B cell (primary cell): ENCODE results near the gene MTX2. TPM values are rescaled to one million over a fixed set of nuclear protein-coding genes. Genes with fewer than 3 reads are reported as not detected.

ENCODE experiments used
- ATAC-seq: fragments of 200-7000 bp; cut with Tn5 transposase; one replicate; pipeline ENCODE4 v1.10.0; 2021; ENCODE audit warnings: low read depth, mild to moderate bottlenecking, moderate number of reproducible peaks, moderate library complexity
- CTCF ChIA-PET: fragments of 350-600 bp; sonication (Branson Sonifier 250); formaldehyde crosslinking; loops from one replicate; lab custom pipeline; 2021; ENCODE audit warnings: antibody characterized with exemption, inconsistent platforms; lab: Charles Lee
- POLR2A ChIA-PET: fragments of 350-600 bp; sonication (Branson Sonifier 250); formaldehyde crosslinking; loops from one replicate; lab custom pipeline; 2021; ENCODE audit warnings: antibody characterized with exemption; lab: Charles Lee
- DNase-seq: peaks from one replicate; pipeline ENCODE4 v3.0.0; 2013
- H2AFZ ChIP-seq: 2 replicates; pipeline ENCODE4 v1.6.1; 2012; ENCODE audit warnings: mild to moderate bottlenecking, low read depth, low read length; ENCODE audit not compliant: insufficient read depth, poor library complexity, severe bottlenecking
- H3K27ac ChIP-seq, 2 donors: 1 replicate in 1 of 2; 2 replicates in 1 of 2; pipeline ENCODE4 v1.5.1; 2012 to 2013; ENCODE audit warnings: low read length in 2 of 2, mild to moderate bottlenecking in 2 of 2, moderate library complexity in 1 of 2
- H3K27me3 ChIP-seq, 4 experiments: fragments of 200-600 bp in 1 of 4; sonication (generic) in 1 of 4; replicated peaks in 1 of 4; 1 replicate in 2 of 4; 2 replicates in 2 of 4; pipeline versions ENCODE4 v1.6.1 to v1.7.0; 2013 to 2016; ENCODE audit warnings: low read length in 3 of 4, mild to moderate bottlenecking in 2 of 4, mixed read lengths in 1 of 4, moderate library complexity in 1 of 4; ENCODE audit not compliant: insufficient read depth in 4 of 4, control insufficient read depth in 3 of 4; ENCODE audit errors: control extremely low read depth in 1 of 4
- H3K36me3 ChIP-seq, 2 experiments: replicated peaks in 1 of 2; 1 replicate in 1 of 2; 2 replicates in 1 of 2; pipeline versions ENCODE4 v1.6.1 to v1.7.1; 2013; ENCODE audit warnings: low read length in 1 of 2; ENCODE audit not compliant: insufficient read depth in 2 of 2, control insufficient read depth in 1 of 2; ENCODE audit errors: control extremely low read depth in 1 of 2, extremely low read depth in 1 of 2
- H3K4me1 ChIP-seq, 2 donors: fragments of 200-600 bp in 1 of 2; sonication (generic) in 1 of 2; 1 replicate in 1 of 2; 2 replicates in 1 of 2; pipeline versions ENCODE4 v1.5.1 to v1.6.1; 2013 to 2017; ENCODE audit warnings: low read length in 2 of 2; ENCODE audit not compliant: control insufficient read depth in 2 of 2, insufficient read depth in 2 of 2
- H3K4me2 ChIP-seq: replicated peaks from 2 replicates; pipeline ENCODE3; 2012; ENCODE audit warnings: mild to moderate bottlenecking, low read depth, low read length; ENCODE audit not compliant: poor library complexity, severe bottlenecking
- H3K4me3 ChIP-seq, 5 experiments: fragments of 200-600 bp in 1 of 5; sonication (generic) in 1 of 5; 1 replicate in 3 of 5; 2 replicates in 2 of 5; pipeline versions ENCODE4 v1.5.1 to v1.7.0; 2011 to 2016; ENCODE audit warnings: low read length in 4 of 5, mild to moderate bottlenecking in 4 of 5, low read depth in 2 of 5, control low read depth in 1 of 5, moderate library complexity in 1 of 5; ENCODE audit not compliant: insufficient read depth in 1 of 5; ENCODE audit errors: control extremely low read depth in 1 of 5, extremely low read depth in 1 of 5
- H3K79me2 ChIP-seq: fragments of 200-600 bp; sonication (generic); one replicate; pipeline ENCODE4 v1.6.0; 2016; ENCODE audit warnings: low read length; ENCODE audit not compliant: control insufficient read depth, insufficient read depth
- H3K9ac ChIP-seq: fragments of 200-600 bp; sonication (generic); 2 replicates; pipeline ENCODE4 v1.6.1; 2017; ENCODE audit warnings: mild to moderate bottlenecking, low read length, moderate library complexity
- H3K9me3 ChIP-seq, 3 donors: one replicate each; pipeline versions ENCODE4 v1.6.1 to v1.7.1; 2013; ENCODE audit warnings: low read length in 2 of 3; ENCODE audit not compliant: control insufficient read depth in 2 of 3, insufficient read depth in 1 of 3; ENCODE audit errors: control extremely low read depth in 1 of 3
- H4K20me1 ChIP-seq: 2 replicates; pipeline ENCODE4 v1.6.0; 2012; ENCODE audit warnings: mild to moderate bottlenecking, low read length; ENCODE audit not compliant: insufficient read depth, control insufficient read depth, poor library complexity, severe bottlenecking
- H3K27ac Mint-ChIP-seq: one replicate; pipeline ENCODE4 v1.8.0; 2021; ENCODE audit warnings: mixed read lengths
- H3K27me3 Mint-ChIP-seq: one replicate; pipeline ENCODE4 v1.8.0; 2021; ENCODE audit warnings: mixed read lengths
- H3K4me1 Mint-ChIP-seq: one replicate; pipeline ENCODE4 v1.8.0; 2021; ENCODE audit warnings: mixed read lengths
- H3K4me3 Mint-ChIP-seq: one replicate; pipeline ENCODE4 v1.8.0; 2021; ENCODE audit warnings: mixed read lengths
- H3K9me3 Mint-ChIP-seq: one replicate; pipeline ENCODE4 v1.8.0; 2022; ENCODE audit warnings: mixed read lengths; ENCODE audit not compliant: insufficient read depth
- EZH2 ChIP-seq: IDR thresholded peaks from 2 replicates; pipeline ENCODE4 v1.6.1; 2012; ENCODE audit warnings: borderline replicate concordance, low read depth, mild to moderate bottlenecking, moderate library complexity, low read length; ENCODE audit not compliant: insufficient read depth, poor library complexity, severe bottlenecking
- WGBS: methylation state at CpG from one replicate; pipeline ENCODE4 v1.1.5; 2013; ENCODE audit warnings: missing lambda C conversion rate; ENCODE audit not compliant: insufficient coverage; 5-methylcytosine and 5-hydroxymethylcytosine counted together
- intact Hi-C: fragments of 100-400 bp; cut with micrococcal nuclease; formaldehyde crosslinking; loops from one replicate; pipeline ENCODE4 v1.10.0; 2022
- polyA plus RNA-seq: library from polyadenylated mRNA; depleted of rRNA; stranded (reverse); fragments of >200 nt; gene quantifications from 2 replicates; pipeline ENCODE4 v1.2.3, GENCODE V29; 2012
- total RNA-seq, 2 donors: library from RNA; stranded (reverse); fragments of 120-200 nt in 1 of 2; gene quantifications; 1 replicate in 1 of 2; 2 replicates in 1 of 2; pipeline versions ENCODE4 v1.2.3 to v1.2.4, GENCODE V29; 2013 to 2022
- TF ChIP-seq, protein P1 (sequence below): fragments of 200-600 bp; IDR thresholded peaks from one replicate; pipeline ENCODE4 v1.8.0; 2022; ENCODE audit warnings: antibody characterized with exemption, mild to moderate bottlenecking

Gene MTX2
- total and polyA plus RNA-seq, 2 donors (not counting 1 experiment from before 2014, with no cell fraction given), result 11.2 to 11.5 TPM

DNA sequence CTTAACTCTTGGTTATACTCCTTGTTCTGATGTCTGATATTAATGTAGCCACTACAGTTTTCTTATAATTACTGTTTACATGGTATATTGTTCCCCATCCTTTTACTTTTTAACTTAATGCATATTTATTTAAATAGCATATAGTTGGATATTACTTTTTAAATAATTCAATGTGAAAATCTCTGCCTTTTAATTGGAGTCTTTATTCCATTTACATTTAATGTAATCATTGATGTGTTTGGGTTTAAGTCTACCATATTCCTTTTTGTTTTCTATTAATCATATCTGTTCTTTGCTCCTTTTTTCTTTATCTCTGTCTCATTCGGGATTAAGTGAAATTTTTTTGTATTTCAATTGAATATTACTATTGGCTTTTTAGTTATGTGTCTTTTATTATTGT lies 109.1 kb downstream of the MTX2 start:
- peaks cover 10% of the 10 kb centered on the region for H3K27me3 Mint-ChIP-seq
- WGBS, result no CpG with 5 or more reads among the region's 1 CpG
- intact Hi-C loops, result no loop called here

DNA sequence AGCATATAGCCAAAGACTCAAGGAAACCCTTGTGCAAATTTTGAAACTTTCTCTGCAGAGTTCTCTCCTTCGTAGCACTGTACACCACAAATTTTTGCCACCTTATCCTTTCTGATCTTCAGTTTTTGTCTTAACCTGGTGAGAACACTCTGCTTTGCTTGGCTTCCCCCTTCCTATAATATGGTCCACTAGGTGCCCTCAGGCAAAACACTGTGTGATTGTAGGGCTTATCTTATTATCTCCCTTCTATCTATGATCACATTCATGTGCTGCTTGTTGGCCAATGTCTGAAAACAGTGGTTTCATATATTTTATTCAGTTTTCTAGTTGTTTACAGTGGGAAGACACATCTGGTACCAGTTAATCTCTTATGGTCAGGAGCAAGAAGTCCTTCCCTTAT lies 111.1 kb downstream of the MTX2 start:
- Histone ChIP-seq H2AFZ (no peak overlapping the region), H3K79me2 (no peaks in the 10 kb centered on the region), H3K27me3 (peaks cover 0 to 3% (median 0%) of the 10 kb centered on the region in 4 experiments), H3K4me3 (no peak overlapping the region), H3K36me3 (no peaks in the 10 kb centered on the region), H3K27ac (no peak overlapping the region), H3K9ac (no peak overlapping the region), H3K4me2 (no peak overlapping the region), H3K9me3 (peaks cover 2 to 11% (median 8%) of the 10 kb centered on the region in 3 donors), H4K20me1 (no peaks in the 10 kb centered on the region), H3K4me1 (no peaks in the 10 kb centered on the region)
- TF ChIP-seq EZH2, result no peak
- TF ChIP-seq, protein P1, sequence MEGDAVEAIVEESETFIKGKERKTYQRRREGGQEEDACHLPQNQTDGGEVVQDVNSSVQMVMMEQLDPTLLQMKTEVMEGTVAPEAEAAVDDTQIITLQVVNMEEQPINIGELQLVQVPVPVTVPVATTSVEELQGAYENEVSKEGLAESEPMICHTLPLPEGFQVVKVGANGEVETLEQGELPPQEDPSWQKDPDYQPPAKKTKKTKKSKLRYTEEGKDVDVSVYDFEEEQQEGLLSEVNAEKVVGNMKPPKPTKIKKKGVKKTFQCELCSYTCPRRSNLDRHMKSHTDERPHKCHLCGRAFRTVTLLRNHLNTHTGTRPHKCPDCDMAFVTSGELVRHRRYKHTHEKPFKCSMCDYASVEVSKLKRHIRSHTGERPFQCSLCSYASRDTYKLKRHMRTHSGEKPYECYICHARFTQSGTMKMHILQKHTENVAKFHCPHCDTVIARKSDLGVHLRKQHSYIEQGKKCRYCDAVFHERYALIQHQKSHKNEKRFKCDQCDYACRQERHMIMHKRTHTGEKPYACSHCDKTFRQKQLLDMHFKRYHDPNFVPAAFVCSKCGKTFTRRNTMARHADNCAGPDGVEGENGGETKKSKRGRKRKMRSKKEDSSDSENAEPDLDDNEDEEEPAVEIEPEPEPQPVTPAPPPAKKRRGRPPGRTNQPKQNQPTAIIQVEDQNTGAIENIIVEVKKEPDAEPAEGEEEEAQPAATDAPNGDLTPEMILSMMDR, result no peak
- DNase-seq (no peak), ATAC-seq (no peak)
- intact Hi-C loops, result no loop called here
- CTCF ChIA-PET, result no interaction called here
- no peak overlapping the region for H3K4me3 Mint-ChIP-seq
- WGBS, result 67% methylated on average over 1 of the region's 1 CpG
- H3K27ac Mint-ChIP-seq, result no peak overlapping the region
- peaks cover 4% of the 10 kb centered on the region for H3K9me3 Mint-ChIP-seq
- POLR2A ChIA-PET, result no interaction called here
- peaks cover 8% of the 10 kb centered on the region for H3K27me3 Mint-ChIP-seq
- H3K4me1 Mint-ChIP-seq, result no peaks in the 10 kb centered on the region

More for the DNA sequence above, 109.1 kb downstream of the MTX2 start:
- Histone ChIP-seq H3K4me1 (no peaks in the 10 kb centered on the region), H4K20me1 (no peaks in the 10 kb centered on the region), H3K27me3 (no peaks in the 10 kb centered on the region), H2AFZ (no peak overlapping the region), H3K4me2 (no peak overlapping the region), H3K9me3 (peaks cover 2 to 11% (median 8%) of the 10 kb centered on the region in 3 donors), H3K27ac (no peak overlapping the region), H3K9ac (no peak overlapping the region), H3K4me3 (no peak overlapping the region), H3K79me2 (no peaks in the 10 kb centered on the region), H3K36me3 (no peaks in the 10 kb centered on the region)
- TF ChIP-seq EZH2, result no peak
- TF ChIP-seq, protein P1, result no peak
- no peak for DNase-seq
- ChIA-PET CTCF (interaction anchor here (0.6 kb wide), 1 partner anchor 232 kb away, joined by 3 read pairs; no protein-coding TSS in a partner anchor), POLR2A (no interaction called here)
- Mint-ChIP-seq H3K4me1 (no peaks in the 10 kb centered on the region), H3K9me3 (peaks cover 4% of the 10 kb centered on the region), H3K4me3 (no peak overlapping the region), H3K27ac (no peak overlapping the region)
- no peak for ATAC-seq
